NCI-H2081 treated with DMSO at 0.1 percent for 48 hours (cell line): Measurements from ENCODE around the gene SLC26A6.

Experiments
- DNase-seq: peaks from one replicate; lab custom pipeline; 2025; lab: John Stamatoyannopoulos, UW

The SLC26A6 gene

GRCh38 chr3:48635222-48636021, at the start of gene SLC26A6:
Gene SLC26A6, minus strand, starts transcription at chr3:48635461. Its CDS starts 68 bp downstream, at chr3:48635393.
- peak; percentile 15 for DNase-seq

GRCh38 chr3:48684480-48685143, 49.4 kb upstream of the SLC26A6 start:
- DNase-seq = no peak

- DNase-seq = no peak
These were observed 48.7 kb upstream of the SLC26A6 start for GRCh38 chr3:48684054-48684349.

- no peak for DNase-seq
These were observed 47.5 kb upstream of the SLC26A6 start for GRCh38 chr3:48682786-48683185.

GRCh38 chr3:48681974-48682610, 46.8 kb upstream of the SLC26A6 start:
- DNase-seq = no peak

GRCh38 chr3:48681541-48681880, 46.2 kb upstream of the SLC26A6 start:
- no peak for DNase-seq

- DNase-seq = no peak
These were observed 45.7 kb upstream of the SLC26A6 start for GRCh38 chr3:48680811-48681540.

GRCh38 chr3:48679411-48680391, 44.4 kb upstream of the SLC26A6 start:
- no peak for DNase-seq

GRCh38 chr3:48678566-48679380, 43.5 kb upstream of the SLC26A6 start:
- DNase-seq = no peak

GRCh38 chr3:48678056-48678455, 42.8 kb upstream of the SLC26A6 start:
- DNase-seq = no peak

- no peak for DNase-seq
These were observed 39.2 kb upstream of the SLC26A6 start for GRCh38 chr3:48674505-48674904.

GRCh38 chr3:48672522-48672921, 37.3 kb upstream of the SLC26A6 start:
- DNase-seq = no peak

- no peak for DNase-seq
These were observed 29.7 kb upstream of the SLC26A6 start for GRCh38 chr3:48664929-48665328.

GRCh38 chr3:48664313-48664644, 29.0 kb upstream of the SLC26A6 start:
- DNase-seq = no peak

- peak; percentile 81 for DNase-seq
These were observed 28.4 kb upstream of the SLC26A6 start for GRCh38 chr3:48663489-48664312.

- peak; percentile 17 for DNase-seq
These were observed 27.7 kb upstream of the SLC26A6 start, which contains the start of gene CELSR3 for GRCh38 chr3:48662753-48663488. Gene CELSR3, minus strand, starts transcription at chr3:48662886. Its CDS starts 252 bp downstream, at chr3:48662634.

- no peak for DNase-seq
These were observed 27.0 kb upstream of the SLC26A6 start for GRCh38 chr3:48662145-48662752.

GRCh38 chr3:48661501-48662144, 26.4 kb upstream of the SLC26A6 start:
- no peak for DNase-seq
